ENCODE measurements around the gene SLC46A2.

The SLC46A2 gene, protein sequence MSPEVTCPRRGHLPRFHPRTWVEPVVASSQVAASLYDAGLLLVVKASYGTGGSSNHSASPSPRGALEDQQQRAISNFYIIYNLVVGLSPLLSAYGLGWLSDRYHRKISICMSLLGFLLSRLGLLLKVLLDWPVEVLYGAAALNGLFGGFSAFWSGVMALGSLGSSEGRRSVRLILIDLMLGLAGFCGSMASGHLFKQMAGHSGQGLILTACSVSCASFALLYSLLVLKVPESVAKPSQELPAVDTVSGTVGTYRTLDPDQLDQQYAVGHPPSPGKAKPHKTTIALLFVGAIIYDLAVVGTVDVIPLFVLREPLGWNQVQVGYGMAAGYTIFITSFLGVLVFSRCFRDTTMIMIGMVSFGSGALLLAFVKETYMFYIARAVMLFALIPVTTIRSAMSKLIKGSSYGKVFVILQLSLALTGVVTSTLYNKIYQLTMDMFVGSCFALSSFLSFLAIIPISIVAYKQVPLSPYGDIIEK

DNA sequence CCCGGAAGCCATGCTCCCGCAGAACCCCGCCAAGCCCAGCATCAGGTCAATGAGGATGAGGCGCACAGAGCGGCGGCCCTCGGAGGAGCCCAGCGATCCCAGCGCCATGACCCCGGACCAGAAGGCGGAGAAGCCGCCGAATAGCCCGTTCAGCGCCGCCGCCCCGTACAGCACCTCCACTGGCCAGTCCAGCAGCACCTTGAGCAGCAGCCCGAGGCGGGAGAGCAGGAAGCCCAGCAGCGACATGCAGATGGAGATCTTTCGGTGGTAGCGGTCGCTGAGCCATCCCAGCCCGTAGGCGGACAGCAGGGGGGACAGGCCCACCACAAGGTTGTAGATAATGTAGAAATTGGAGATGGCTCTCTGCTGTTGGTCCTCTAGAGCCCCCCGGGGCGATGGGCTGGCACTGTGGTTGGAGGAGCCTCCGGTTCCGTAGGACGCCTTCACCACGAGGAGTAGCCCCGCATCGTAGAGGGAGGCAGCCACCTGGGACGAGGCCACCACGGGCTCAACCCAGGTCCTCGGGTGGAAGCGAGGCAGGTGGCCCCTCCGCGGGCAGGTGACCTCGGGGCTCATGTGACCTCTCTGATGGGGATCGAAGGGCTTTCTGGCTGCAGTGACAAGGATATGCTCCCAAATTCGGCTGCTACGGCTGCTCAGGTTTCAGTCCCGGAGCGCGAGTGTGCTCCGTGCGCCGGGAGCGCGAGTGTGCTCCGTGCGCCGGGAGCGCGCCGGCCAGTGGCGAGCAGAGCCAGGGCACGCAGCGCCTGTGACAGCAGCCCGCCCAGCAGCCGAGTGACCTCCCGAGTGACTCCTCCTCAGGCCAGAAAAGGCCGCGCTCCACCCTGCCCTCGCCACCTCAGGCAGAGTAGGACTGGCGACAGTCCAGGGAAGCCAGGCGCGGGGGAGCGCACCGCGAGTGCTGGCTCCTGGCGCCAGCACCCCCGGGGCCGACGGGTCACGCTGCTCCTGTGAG lies at the start of gene SLC46A2:
Gene SLC46A2, minus strand, starts transcription at position 771 of the 976 bp plus-strand sequence. Its CDS starts 195 bp downstream, at position 576.
- no peak for DNase-seq

DNA sequence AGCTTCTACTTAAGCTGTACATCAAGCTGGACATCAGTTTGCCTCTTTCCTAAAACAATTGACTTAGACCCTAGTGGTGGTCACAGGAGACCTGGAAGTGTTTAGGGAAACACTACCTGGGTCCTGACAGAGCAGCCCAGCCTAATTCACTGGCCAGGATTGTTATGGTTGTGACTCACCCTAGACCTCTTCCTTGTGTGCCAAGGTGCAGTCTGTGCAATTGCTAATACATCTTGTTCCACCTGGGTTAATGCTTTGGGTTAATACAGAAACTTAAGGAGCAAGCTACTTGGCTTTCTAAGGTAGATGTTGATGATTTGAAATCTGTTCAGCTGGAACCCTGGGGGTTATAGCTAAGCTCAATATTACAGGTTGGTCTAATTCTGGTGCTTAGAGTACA lies 48.7 kb upstream of the SLC46A2 start:
- no peak for DNase-seq

DNA sequence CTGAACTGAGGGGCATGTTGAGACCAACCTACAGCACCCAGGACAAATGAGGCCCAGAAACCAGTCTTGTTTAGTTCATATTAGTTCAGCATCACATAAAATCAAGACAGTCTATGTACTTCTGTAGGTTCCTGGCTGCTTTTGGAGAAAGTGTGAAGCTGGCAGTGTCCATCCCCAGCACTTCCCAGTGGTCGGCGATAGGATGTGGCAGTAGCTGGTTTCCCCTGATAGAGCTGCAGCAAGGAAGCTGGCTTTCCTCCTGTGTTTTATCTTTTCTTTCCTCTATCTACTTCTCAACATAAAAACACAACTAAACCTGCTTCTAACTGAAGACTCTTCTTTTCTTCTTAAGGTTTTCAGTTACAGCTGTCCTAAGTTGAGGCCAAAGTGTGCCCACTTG lies 43.0 kb upstream of the SLC46A2 start:
- DNase-seq: no peak

DNA sequence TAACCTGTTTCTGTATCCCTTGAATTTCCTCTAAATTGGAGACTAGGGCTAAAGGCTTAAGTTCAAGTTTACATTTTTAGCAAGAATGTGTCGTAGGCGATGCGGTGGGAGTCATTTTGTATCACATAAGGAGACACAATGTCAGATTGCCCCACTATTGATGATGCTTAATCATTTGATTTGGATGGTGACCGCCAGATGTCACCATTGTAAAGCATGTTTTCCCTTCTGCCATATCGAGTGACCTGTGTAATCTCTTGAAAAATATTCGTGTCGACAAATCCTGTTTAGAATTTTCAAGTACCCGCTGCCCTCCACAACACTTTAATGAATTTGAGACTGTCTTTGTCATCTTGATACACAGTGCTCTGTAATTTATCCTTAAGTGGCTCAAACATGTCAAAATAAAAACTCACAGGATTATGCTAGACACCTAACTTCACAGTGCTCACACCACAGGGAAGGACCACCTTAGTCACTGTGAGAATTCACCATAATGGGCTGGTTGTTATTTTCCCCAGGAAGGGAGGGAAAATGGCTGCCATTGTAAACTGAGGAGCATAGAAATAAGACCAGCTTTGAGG lies 34.5 kb upstream of the SLC46A2 start:
- peak; percentile 1 for DNase-seq

DNA sequence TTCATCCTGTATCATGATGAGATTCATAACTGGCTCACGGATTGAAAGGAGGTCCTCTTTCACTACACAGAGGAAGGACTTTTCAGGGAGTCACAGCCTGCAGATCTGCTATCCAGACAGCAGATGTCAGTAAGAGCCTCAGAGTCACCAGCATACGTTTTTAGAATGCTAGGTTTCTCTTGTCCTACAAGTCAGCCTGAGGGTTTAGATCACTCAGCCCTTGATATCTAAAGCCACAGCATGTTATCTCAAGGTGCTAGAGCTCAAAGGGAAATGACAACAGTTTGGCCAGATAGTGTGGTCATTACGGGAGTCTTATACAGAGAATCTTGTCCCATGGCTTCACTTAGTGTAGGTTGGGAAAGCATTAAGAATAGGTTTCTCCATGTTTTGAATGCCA lies 30.9 kb upstream of the SLC46A2 start:
- no peak for DNase-seq

DNA sequence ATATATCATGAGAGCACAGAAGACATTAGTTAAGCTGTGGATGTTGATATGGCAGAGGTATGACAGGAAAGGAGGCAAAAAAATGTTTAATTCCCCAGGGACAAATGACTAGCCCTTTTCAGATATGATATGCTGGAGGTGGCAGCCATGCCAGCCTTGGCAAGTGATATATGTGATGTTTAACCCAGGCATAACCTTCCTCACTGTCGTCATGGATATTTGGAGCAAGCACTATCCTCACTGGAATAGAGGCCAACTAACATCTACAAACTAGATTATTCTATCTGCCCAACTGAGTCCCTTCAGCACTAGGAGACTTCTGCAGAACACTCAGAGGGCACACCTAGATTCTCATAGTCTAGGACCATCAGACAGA lies 27.3 kb upstream of the SLC46A2 start:
- DNase-seq: no peak

DNA sequence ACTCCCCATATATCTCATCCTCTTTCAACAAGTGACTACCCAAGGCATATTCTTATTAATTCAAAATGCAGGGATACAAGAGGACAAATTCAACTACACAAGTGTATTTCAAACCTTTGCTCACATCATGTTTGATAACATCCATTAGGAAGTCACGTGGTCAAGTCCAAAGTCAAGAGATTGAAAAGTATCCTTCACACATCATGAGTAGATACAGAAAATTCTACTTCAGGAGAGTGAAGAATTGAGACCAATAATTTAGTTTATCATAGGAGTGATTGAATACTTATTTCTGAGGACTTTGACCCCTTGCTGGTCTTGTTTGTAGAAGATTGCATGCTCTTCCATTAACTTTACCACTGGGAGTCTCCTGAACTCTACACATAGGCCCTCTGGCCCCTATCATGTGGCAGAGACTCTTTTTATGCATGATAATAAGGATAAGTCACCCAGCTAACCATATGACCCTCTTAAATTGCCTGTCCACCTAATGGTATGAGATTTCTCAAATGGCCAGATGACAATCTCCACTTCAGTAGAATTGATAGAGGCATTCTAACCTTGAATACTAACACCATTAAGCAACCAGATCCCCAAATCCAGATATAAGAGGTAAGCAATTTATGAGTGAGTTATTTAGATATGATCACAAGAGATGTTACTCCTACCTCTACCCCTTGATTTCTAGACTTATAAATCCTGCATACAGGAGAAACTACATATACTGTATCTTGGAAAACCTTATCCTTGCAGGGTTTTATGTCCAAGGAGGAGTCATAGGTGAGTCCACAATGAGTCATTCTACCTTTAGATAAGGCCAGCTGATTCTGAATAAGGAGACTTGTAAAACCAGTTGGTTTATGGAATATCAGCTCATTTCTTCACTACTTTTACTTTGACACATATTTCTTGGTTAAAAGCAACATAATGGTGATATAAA lies 26.6 kb upstream of the SLC46A2 start:
- no peak for DNase-seq

DNA sequence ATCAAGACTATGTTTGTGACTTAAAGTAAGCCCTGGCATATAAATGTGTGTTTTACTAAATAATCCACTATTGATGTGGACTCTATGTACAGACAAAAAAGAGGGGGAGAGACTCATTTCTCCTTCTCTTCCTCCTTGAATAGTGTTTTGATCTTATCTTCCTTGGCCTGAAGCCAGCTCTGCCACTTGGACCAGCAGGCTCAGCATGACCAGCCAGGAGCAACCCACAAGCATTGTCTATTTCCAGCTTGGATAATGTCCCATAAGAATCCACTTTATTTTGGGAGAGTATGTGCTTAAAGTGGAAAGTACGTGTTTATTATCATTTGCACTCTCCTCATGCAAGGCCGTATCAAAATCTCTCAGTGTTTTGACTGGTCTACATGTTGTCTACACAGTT lies 23.8 kb upstream of the SLC46A2 start:
- no peak for DNase-seq

DNA sequence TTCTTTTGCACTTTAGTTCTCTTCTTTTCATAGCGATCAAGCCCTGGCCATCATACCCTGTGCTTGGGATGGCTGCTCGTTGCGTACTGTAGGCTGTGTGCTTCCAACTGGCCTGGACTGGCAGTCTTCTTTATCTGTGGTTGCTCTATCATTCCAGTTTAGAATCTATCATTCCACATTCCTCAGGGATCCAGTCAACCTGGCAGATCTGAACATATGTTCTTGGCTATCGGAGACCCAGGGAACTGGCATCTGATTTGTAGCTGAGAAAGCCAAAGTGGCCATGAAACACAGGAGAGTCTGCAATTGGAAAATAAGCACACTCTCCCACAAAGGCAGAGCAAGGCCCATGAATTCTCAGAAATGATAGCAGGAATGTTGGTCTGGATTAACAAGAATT lies 22.6 kb upstream of the SLC46A2 start:
- no peak for DNase-seq

DNA sequence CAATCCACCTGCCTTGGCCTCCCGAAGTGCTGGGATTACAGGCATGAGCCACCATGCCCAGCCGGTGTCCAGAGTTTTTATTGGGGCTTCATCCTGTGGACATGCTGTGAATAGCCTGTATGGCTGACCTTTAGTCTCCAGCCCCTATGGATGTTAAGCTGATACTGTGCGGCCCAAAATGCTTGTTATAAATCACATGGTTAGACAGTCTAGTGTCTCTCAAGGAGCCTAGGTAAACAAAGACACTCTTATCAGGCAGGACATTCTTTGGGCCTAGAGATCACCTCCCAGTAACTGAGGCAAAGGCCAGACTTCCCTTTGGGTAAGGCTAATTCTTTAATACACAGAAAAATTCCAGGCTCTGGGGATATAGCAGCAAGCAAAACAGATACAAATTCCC lies 22.0 kb upstream of the SLC46A2 start:
- no peak for DNase-seq

DNA sequence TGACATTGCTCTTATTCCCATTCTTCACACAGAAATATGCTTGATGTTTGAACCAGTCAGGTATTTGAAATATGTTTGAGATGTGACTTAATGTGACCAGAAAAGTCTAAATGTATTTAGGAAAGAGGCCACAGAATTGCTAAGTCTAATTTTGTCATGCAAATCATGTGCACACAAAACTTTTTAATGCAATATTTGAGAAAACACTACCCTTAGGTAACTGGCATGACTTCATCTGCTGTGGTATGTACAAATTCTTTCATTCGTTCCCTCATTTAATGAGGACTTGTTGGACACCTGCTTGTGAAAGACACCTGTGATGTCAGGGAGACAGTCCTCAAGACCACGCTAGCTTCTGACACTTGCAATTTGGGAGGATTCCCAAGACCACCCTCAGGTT lies 21.1 kb upstream of the SLC46A2 start:
- no peak for DNase-seq

DNA sequence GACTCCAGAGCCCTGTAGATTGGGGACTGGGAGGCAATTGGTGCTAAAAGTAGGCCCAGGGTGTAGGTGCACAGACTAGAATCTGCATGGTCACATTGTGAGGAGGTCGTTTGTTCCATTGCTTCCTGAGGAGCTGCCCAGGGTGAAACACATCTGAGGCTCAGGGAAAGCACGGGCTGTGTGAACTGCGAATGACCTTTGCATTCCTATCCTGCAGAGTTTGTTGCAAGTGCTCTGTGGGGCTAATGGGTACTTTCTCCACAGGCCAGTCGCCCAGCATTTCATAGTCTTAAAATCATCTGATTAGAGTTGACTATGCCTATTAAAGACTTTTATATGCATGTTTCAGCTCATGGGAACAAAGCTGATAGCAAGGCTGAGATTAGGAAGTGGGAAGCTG lies 14.4 kb upstream of the SLC46A2 start:
- no peak for DNase-seq

DNA sequence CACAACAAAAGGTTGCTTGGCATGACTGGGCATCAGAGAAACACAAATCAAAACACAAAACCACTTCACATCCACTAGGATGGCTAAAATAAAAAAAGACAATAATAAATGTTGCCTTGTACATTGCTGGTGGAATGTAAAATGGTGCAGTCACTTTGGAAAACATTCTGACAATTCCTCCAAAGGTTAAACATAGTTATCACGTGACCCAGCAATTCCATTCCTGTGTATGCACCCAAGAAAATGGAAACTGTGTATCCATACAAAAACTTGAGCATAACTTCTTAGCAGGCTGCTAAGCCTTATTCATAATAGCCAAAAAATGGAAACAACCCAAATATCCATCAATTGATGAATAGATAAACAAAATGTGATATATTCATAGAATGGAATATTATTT lies 10.2 kb upstream of the SLC46A2 start:
- DNase-seq: no peak

DNA sequence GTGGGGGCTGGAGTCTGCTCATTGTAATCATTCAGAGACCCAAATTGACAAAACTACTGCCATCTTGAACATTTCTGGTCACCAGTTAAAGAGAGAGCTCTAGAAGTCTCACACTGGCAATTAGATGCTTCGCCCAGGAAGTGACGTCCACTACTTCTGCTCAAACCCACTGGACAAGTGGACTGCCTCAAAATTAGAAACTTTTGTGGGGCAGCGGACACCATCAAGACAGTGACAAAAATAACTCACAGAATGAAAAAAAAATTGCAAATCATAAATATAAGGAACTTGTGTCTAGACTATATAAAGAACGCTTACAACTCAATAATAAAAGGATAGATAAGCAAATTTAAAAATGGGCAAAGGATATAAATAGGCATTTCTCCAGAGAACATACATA lies 9.8 kb upstream of the SLC46A2 start:
- DNase-seq: no peak

DNA sequence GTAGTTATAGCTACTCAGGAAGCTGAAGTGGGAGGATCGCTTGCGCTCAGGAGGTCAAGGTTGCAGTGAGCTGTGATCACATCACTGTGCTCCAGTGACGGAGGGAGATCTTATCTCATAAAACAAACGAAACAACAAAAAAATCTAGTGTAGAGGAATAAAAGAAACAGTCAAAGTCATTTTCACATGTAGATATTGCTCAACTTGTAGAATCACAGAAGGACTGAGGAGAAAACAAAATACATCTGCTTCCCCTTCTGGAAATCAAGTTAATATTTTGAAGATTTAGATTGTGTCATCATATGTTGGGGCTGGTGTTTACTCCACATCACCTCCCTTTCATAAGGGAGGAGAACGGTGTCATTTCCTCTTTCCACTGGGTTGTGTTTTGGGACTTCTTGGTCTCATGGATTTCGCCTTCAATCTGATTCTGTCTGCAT lies 8.2 kb upstream of the SLC46A2 start:
- no peak for DNase-seq

DNA sequence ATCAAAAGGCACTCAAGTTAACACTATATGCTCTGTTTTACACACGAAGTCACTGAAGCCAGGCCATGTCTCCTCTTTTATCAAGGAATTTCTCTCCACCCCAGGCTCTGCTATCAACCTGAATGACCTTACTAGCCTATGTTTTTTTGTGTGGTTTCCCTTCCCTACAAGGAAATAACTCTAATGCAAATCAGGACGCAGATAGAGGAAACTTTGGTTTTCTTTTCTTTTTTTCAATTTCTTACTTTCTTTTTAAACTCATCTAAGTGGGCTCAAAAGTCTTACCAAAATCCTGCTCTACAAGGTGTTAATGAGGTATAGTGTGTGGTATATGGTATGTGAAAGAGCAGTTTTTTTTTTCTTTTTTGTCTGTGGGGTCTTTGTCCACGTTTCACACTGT lies 5.5 kb upstream of the SLC46A2 start:
- DNase-seq: no peak

DNA sequence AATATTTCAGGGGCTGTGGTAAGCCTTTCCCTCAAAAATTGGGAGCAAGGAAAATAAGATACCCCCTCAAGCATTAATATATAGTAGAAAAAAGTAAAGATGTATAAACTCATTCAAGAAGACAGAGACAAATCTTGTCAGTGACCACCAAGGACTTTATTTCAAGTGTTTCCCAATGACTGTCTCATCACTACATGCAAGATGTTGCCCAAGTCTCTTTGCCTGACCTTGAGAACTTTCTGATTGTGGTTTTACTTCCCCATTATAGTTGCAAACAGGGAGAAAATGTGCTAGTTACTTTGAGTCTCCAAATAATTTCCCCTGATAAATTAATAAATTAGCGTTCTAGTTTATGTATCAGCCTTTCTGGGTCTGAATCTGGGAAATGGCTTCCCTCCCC lies 4.0 kb upstream of the SLC46A2 start:
- no peak for DNase-seq

DNA sequence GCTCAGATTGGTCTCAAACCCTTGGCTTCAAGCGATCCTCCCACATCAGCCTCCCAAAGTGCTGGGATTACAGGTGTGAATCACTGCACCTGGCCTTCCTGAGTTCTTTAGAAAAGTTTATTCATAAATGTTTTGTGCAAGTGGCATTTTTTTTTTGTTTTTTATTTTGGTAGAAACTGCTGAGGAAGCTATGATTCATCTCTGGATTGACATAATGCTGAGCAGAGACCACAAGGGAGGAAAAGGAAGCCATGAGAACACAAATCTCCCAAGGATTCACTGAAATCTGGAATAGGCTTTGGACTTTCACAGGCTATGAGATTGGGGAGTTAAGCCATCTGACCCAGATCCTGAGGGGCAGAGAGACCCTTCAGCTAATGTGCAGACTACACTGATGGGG lies 3.4 kb upstream of the SLC46A2 start:
- no peak for DNase-seq

DNA sequence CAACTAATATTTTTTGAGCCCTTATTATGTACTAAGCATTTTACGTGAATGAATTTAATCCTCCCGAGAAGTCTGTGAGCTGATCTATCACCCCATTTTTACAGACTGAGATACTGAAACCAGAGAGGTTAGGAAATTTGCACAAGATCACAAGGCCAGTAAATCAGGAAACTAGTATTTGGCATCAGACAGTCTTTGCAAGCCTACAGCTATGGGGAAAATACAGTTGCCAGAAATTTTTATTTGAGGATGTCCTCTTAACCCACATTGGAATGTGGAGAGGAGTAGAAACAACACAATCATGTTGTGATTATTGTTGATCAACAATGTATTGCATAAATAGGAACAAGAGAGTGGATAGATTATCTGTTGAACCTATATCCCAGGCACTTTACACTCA lies 2.3 kb upstream of the SLC46A2 start:
- no peak for DNase-seq

DNA sequence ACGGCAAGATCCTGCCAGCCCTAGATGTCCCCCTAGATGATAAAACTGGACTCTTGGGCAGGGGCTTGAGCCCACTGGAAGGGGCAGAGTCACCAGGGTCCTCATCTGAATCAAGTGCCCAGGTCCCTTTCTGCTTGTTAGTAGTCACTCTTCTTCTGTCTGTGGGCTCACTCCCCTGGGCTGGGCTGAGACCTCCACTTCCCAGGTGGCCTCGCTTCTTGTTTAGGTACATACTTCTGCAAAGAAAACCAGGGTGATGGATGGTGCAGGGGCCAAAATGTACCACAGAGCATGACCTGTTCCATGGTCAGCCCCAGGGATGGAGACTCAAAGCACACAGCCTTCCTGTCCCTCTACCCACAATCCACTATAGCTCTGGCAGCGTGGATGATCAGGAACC lies 845 bp upstream of the SLC46A2 start:
- no peak for DNase-seq

DNA sequence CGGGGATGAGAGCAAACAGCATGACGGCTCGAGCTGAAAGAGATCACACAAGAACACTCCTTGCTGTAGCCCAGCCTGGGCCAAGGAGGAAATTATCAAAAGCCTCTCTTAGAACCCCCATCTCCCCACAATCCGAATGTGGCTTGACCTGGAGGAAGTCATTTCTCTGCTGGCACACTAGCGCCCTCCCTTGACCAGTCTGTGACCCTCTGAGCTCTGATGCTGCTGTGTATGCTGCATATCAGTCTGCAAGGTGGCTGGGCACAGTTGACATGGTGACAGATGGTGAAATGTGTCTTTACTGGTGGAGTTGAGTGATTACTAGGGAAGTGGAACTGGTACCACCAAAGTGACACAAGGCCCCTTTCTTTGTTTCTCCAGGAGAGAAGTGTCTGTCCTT lies 3.3 kb downstream of the SLC46A2 start:
- no peak for DNase-seq

DNA sequence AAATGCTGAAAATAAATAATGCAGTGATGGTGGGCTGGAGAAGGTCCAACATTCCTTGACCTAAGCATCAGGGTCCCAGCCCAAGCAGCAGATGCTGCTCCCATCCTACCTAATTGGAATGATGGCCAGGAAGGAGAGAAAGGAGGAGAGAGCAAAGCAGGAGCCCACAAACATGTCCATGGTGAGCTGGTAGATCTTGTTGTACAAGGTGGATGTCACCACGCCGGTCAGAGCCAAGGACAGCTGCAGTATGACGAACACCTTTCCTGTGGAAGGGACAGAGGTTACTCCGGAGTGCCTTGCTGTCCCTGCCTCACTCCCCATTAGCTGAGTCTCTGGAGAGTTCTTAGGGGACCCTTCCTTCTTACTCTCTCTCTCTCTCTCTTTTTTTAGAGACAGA lies 4.3 kb downstream of the SLC46A2 start:
- DNase-seq: no peak
